CD4-positive, alpha-beta memory T cell (primary cell): Measurements from ENCODE around the gene TEX264. TPM values are rescaled to one million over a fixed set of nuclear protein-coding genes. Genes with fewer than 3 reads are reported as not detected.

Source experiments
- CTCF ChIA-PET: fragments of 350-600 bp; sonication (Branson Sonifier 250); formaldehyde crosslinking; loops from one replicate; lab custom pipeline; 2021; ENCODE audit warnings: inconsistent platforms; ENCODE audit not compliant: partially characterized antibody; lab: Charles Lee
- POLR2A ChIA-PET: fragments of 350-600 bp; sonication (Branson Sonifier 250); formaldehyde crosslinking; loops from one replicate; lab custom pipeline; 2021; ENCODE audit not compliant: partially characterized antibody; lab: Charles Lee
- DNase-seq, 5 donors: peaks; one replicate each; pipeline versions ENCODE4 v3.0.0 to v3.0.0-alpha.2; 2020 to 2022; ENCODE audit warnings: mixed read lengths in 1 of 5
- H3K27ac ChIP-seq: one replicate; pipeline ENCODE4 v1.7.0; 2013; ENCODE audit warnings: low read depth, low read length
- H3K27me3 ChIP-seq: 2 replicates; pipeline ENCODE4 v1.7.0; 2013; ENCODE audit warnings: mild to moderate bottlenecking, low read length, moderate library complexity; ENCODE audit not compliant: insufficient read depth
- H3K36me3 ChIP-seq: 2 replicates; pipeline ENCODE4 v1.7.0; 2013; ENCODE audit warnings: mild to moderate bottlenecking, low read length, moderate library complexity; ENCODE audit not compliant: insufficient read depth
- H3K4me1 ChIP-seq: 2 replicates; pipeline ENCODE4 v1.7.0; 2013; ENCODE audit warnings: mild to moderate bottlenecking, low read length, moderate library complexity; ENCODE audit not compliant: insufficient read depth
- H3K4me3 ChIP-seq, 2 donors: one replicate each; pipeline ENCODE4 v1.7.0; 2013; ENCODE audit warnings: low read length in 2 of 2, mild to moderate bottlenecking in 1 of 2
- H3K9me3 ChIP-seq, 2 donors: one replicate each; pipeline ENCODE4 v1.7.0; 2013; ENCODE audit warnings: low read length in 2 of 2, control low read depth in 1 of 2; ENCODE audit not compliant: control insufficient read depth in 1 of 2
- H3K27ac Mint-ChIP-seq, 7 donors: one replicate each; pipeline ENCODE4 v1.8.0; 2020 to 2021; ENCODE audit warnings: mixed read lengths in 7 of 7, mild to moderate bottlenecking in 6 of 7, inconsistent platforms in 3 of 7, moderate library complexity in 3 of 7
- H3K27me3 Mint-ChIP-seq, 2 donors: one replicate each; pipeline ENCODE4 v1.8.0; 2020 to 2021; ENCODE audit warnings: mixed read lengths in 2 of 2
- H3K36me3 Mint-ChIP-seq, 2 donors: one replicate each; pipeline ENCODE4 v1.8.0; 2020 to 2021; ENCODE audit warnings: mixed read lengths in 2 of 2, inconsistent platforms in 1 of 2, mild to moderate bottlenecking in 1 of 2
- H3K4me1 Mint-ChIP-seq, 4 donors: one replicate each; pipeline ENCODE4 v1.8.0; 2020 to 2021; ENCODE audit warnings: mixed read lengths in 4 of 4, mild to moderate bottlenecking in 1 of 4
- H3K4me3 Mint-ChIP-seq, 8 donors: one replicate each; pipeline ENCODE4 v1.8.0; 2020 to 2021; ENCODE audit warnings: mixed read lengths in 8 of 8, mild to moderate bottlenecking in 7 of 8, moderate library complexity in 6 of 8, inconsistent platforms in 3 of 8
- H3K9me3 Mint-ChIP-seq, 8 donors: one replicate each; pipeline ENCODE4 v1.8.0; 2020 to 2021; ENCODE audit warnings: mixed read lengths in 8 of 8, mild to moderate bottlenecking in 5 of 8, inconsistent platforms in 3 of 8, moderate library complexity in 1 of 8
- intact Hi-C: fragments of 100-400 bp; cut with micrococcal nuclease; formaldehyde crosslinking; loops from one replicate; pipeline ENCODE4 v1.15.1; 2023
- polyA plus RNA-seq, 2 donors: library from polyadenylated mRNA; unstranded; fragments of 300-500 nt; fragmentation: Illumina TruSeq; gene quantifications; one replicate each; pipeline ENCODE4 v1.2.3, GENCODE V29; 2021
- total RNA-seq, 2 experiments: library from RNA; stranded (reverse); gene quantifications; one replicate each; pipeline ENCODE4 v1.2.3, GENCODE V29; 2021

TEX264 gene
- total and polyA plus RNA-seq, 4 experiments from 2014 or later = 40.0 to 138 (median 75.3) TPM

- H3K27me3 Mint-ChIP-seq = no peaks in the 10 kb centered on the region
Observed at GRCh38 chr3:51682526-51682925, 11.5 kb downstream of the TEX264 start.

GRCh38 chr3:51683566-51683965 lies 12.5 kb downstream of the TEX264 start:
- H3K9me3 ChIP-seq = no peaks in the 10 kb centered on the region
- CTCF ChIA-PET = interaction anchor here (1.2 to 12.7 kb wide), 4 partner anchors 17 to 182 kb away, joined by 5 to 324 read pairs (median 153); partner anchors contain the start of genes DCAF1, RAD54L2 and TEX264
- Mint-ChIP-seq H3K27me3 (no peaks in the 10 kb centered on the region), H3K36me3 (peaks cover 25 to 45% of the 10 kb centered on the region in 2 donors), H3K4me3 (no peak overlapping the region), H3K4me1 (peaks cover 72 to 99% (median 92%) of the 10 kb centered on the region in 4 donors), H3K27ac (peak overlapping the region in 5 of 7 donors; percentile 20 to 92 (median 33)), H3K9me3 (no peaks in the 10 kb centered on the region)
- H3K4me1 ChIP-seq = peaks cover 100% of the 10 kb centered on the region
- no peak for DNase-seq
- H3K36me3 ChIP-seq = peaks cover 26% of the 10 kb centered on the region
- H3K27me3 ChIP-seq = no peaks in the 10 kb centered on the region
- H3K27ac ChIP-seq = no peak overlapping the region
- intact Hi-C loops = loop anchor here (10.0 kb wide), 1 partner anchor 121 kb away; no protein-coding TSS in a partner anchor
- no peak overlapping the region for H3K4me3 ChIP-seq
- POLR2A ChIA-PET = interaction anchor here (6.1 to 11.0 kb wide), 2 partner anchors 11 to 183 kb away, joined by 111 to 251 read pairs; partner anchors contain the start of genes DCAF1 and TEX264

More at GRCh38 chr3:51682526-51682925, 11.5 kb downstream of the TEX264 start:
- no peak for DNase-seq
- POLR2A ChIA-PET = interaction anchor here (0.9 to 11.0 kb wide), 14 partner anchors 10 to 1066 kb away, joined by 3 to 251 read pairs (median 6); partner anchors contain the start of genes DCAF1, DUSP7, MANF and MAPKAPK3
- Histone ChIP-seq H3K4me1 (peaks cover 100% of the 10 kb centered on the region), H3K4me3 (no peak overlapping the region), H3K27me3 (no peaks in the 10 kb centered on the region), H3K27ac (peak overlapping the region; percentile 48), H3K36me3 (peaks cover 17% of the 10 kb centered on the region), H3K9me3 (no peaks in the 10 kb centered on the region)
- Mint-ChIP-seq H3K4me3 (peak overlapping the region in 2 of 8 donors; percentile 53 to 87), H3K9me3 (no peaks in the 10 kb centered on the region), H3K4me1 (peaks cover 74 to 99% (median 92%) of the 10 kb centered on the region in 4 donors), H3K36me3 (peaks cover 21 to 43% of the 10 kb centered on the region in 2 donors), H3K27ac (peak overlapping the region in 6 of 7 donors; percentile 4 to 97 (median 88))
- CTCF ChIA-PET = interaction anchor here (0.5 to 12.7 kb wide), 25 partner anchors 9 to 710 kb away, joined by 3 to 324 read pairs (median 5); partner anchors contain the start of genes DCAF1, PARP3, RAD54L2 and TEX264
- intact Hi-C loops = loop anchor here (1.0 to 10.0 kb wide), 5 partner anchors 11 to 291 kb away; partner anchors contain the start of genes RBM15B and TEX264

DNA sequence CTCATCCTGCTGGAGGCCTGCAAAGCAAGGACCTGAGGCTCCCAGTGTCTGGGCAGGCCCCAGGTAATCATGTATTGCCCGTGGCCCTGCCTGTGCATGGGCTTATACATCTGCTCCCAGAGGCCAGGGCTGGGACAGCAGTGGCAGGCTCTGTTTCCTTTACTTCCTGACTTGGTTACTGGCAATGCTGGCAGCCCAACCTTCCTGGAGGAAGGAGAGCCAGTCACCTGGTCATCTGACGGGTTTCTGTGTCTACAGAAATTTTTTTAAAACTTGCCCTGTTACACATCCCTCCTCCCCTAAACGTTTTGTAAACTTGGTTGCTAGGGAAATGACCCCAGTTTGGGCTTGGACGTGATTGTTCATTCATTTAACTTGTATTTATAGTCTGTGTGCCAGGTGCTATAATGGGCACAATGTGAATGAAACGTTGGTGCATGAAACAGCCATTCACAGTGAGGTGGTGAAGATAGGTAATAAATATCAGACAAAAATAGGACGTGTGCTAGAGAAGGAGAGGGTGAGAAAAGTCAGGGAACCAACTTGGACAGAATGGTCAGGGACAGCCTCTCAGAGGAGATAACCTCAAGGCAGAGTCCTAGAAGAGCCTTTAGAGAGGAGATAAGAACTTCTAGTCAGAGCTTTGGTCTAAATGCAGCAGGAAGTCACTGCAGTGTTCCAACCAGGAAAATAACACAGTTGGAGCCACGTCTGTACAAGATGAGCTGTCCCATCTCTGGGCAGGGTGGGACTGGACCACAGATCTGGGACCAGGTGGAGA lies 14.1 kb downstream of the TEX264 start:
- H3K9me3 Mint-ChIP-seq = no peaks in the 10 kb centered on the region
- DNase-seq = peak in 1 of 5 donors; percentile 22
- intact Hi-C loops = loop anchor here (10.0 kb wide), 1 partner anchor 120 kb away; no protein-coding TSS in a partner anchor
- H3K4me3 Mint-ChIP-seq = peak overlapping the region; percentile 55 to 88 (median 80)
- H3K4me3 ChIP-seq = no peak overlapping the region
- peak overlapping the region; percentile 92 to 98 (median 97) for H3K27ac Mint-ChIP-seq
- ChIA-PET POLR2A (interaction anchor here (1.5 to 11.0 kb wide), 7 partner anchors 13 to 300 kb away, joined by 5 to 251 read pairs (median 12); partner anchors contain the start of genes DCAF1, MANF and TEX264), CTCF (interaction anchor here (1.1 to 12.7 kb wide), 6 partner anchors 18 to 296 kb away, joined by 3 to 324 read pairs (median 20); partner anchors contain the start of genes DCAF1 and TEX264)
- no peaks in the 10 kb centered on the region for H3K27me3 ChIP-seq
- no peaks in the 10 kb centered on the region for H3K27me3 Mint-ChIP-seq
- H3K4me1 Mint-ChIP-seq = peaks cover 62 to 98% (median 86%) of the 10 kb centered on the region in 4 donors
- peaks cover 100% of the 10 kb centered on the region for H3K4me1 ChIP-seq
- peaks cover 32% of the 10 kb centered on the region for H3K36me3 ChIP-seq
- peaks cover 30 to 50% of the 10 kb centered on the region in 2 donors for H3K36me3 Mint-ChIP-seq
- H3K9me3 ChIP-seq = no peaks in the 10 kb centered on the region
- peak overlapping the region; percentile 86 for H3K27ac ChIP-seq

DNA sequence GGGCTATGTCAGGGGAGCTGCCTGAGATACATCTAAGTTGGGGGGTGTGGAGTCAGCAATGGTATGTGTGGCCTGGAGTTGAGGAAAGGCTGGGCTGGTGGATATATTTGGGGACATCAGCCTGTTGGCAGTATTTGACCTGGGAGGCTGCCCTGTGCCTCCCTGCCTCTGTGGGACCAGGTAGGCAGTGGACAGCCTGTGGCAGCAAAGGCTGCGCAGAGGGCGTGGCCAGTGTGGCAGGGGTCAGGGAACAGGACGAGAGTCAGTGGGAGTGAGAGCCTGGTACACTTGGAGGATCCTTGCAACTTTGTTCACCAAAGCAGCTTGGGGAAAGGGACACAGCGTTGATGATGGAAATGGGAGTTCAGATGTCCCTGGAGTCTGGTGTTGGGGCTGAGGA lies 15.0 kb downstream of the TEX264 start:
- ChIA-PET CTCF (interaction anchor here (1.0 to 12.7 kb wide), 6 partner anchors 19 to 297 kb away, joined by 3 to 324 read pairs (median 5); partner anchors contain the start of gene TEX264), POLR2A (interaction anchor here (1.0 to 11.0 kb wide), 8 partner anchors 12 to 301 kb away, joined by 3 to 251 read pairs (median 7); partner anchors contain the start of genes DCAF1, MANF and TEX264)
- peaks cover 32% of the 10 kb centered on the region for H3K36me3 ChIP-seq
- H3K9me3 ChIP-seq = no peaks in the 10 kb centered on the region
- peak overlapping the region; percentile 86 for H3K27ac ChIP-seq
- peaks cover 93% of the 10 kb centered on the region for H3K4me1 ChIP-seq
- H3K4me3 ChIP-seq = peak overlapping the region; percentile 26 to 50
- no peak for DNase-seq
- peak overlapping the region; percentile 92 to 98 (median 97) for H3K27ac Mint-ChIP-seq
- peaks cover 33 to 55% of the 10 kb centered on the region in 2 donors for H3K36me3 Mint-ChIP-seq
- H3K27me3 ChIP-seq = no peaks in the 10 kb centered on the region
- H3K9me3 Mint-ChIP-seq = no peaks in the 10 kb centered on the region
- peaks cover 60 to 95% (median 82%) of the 10 kb centered on the region in 4 donors for H3K4me1 Mint-ChIP-seq
- intact Hi-C loops = loop anchor here (1.0 to 10.0 kb wide), 3 partner anchors 15 to 186 kb away; partner anchors contain the start of genes DCAF1 and TEX264
- H3K27me3 Mint-ChIP-seq = no peaks in the 10 kb centered on the region
- H3K4me3 Mint-ChIP-seq = peak overlapping the region; percentile 72 to 88 (median 80)

DNA sequence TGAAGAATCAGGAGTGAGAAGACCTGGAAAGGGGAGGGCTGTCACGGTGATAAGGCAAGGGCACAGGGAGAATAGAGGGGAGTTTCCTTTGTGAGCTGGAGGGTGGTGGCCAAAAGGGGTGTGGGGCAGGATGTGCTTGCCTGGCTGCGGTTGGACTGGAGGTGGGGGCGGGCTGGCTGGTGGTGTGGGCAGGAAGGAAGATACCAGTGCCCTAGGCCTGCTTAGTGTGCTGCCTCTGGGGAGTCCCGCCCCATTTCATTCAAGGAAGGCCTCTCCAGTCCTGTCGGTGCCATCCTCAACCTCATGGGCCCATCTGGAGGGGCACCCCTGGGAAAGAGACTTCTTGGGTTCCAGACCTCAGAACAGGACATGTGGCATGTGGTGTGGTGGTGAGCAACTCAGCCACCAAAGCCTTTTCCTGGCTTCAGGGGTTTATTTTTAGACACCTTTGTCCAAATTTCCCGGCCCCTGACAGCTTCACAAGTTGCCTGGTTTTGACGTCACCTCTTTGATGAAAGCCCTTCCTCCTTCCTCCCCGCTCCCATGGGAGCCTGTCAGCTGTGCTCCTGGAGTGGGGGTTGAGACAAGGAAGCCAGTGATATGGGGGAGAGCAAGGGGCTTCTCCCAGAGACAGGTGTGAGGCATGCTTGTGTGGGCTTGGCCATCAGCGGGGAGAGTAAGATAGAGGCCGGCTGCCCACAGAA lies 15.6 kb downstream of the TEX264 start:
- Histone ChIP-seq H3K9me3 (no peaks in the 10 kb centered on the region), H3K36me3 (peaks cover 33% of the 10 kb centered on the region), H3K27me3 (no peaks in the 10 kb centered on the region), H3K27ac (peak overlapping the region; percentile 86), H3K4me3 (peak overlapping the region; percentile 48 to 50), H3K4me1 (peaks cover 93% of the 10 kb centered on the region)
- Mint-ChIP-seq H3K4me1 (peaks cover 57 to 95% (median 79%) of the 10 kb centered on the region in 4 donors), H3K36me3 (peaks cover 33 to 56% of the 10 kb centered on the region in 2 donors), H3K27me3 (no peaks in the 10 kb centered on the region), H3K27ac (peak overlapping the region; percentile 92 to 98 (median 97)), H3K4me3 (peak overlapping the region; percentile 72 to 88 (median 80)), H3K9me3 (no peaks in the 10 kb centered on the region)
- DNase-seq = peak; percentile 82 to 94 (median 86)
- intact Hi-C loops = loop anchor here (1.0 to 10.0 kb wide), 3 partner anchors 15 to 186 kb away; partner anchors contain the start of genes DCAF1 and TEX264
- ChIA-PET POLR2A (interaction anchor here (1.0 to 11.0 kb wide), 8 partner anchors 11 to 301 kb away, joined by 3 to 251 read pairs (median 7); partner anchors contain the start of genes DCAF1, MANF and TEX264), CTCF (interaction anchor here (1.0 to 12.7 kb wide), 5 partner anchors 20 to 297 kb away, joined by 3 to 324 read pairs (median 5); partner anchors contain the start of gene TEX264)
